NCI-H82 treated with DMSO at 0.1 percent for 48 hours (cell line): ENCODE results near the gene PTRH2.
"Not testable (repeated sequence)": the region's sequence is repeated elsewhere in the genome, so short reads cannot be mapped to it uniquely, and the experiment has no call there.

Experiments used
- DNase-seq: peaks from one replicate; lab custom pipeline; 2025; ENCODE audit not compliant: unreplicated experiment; lab: John Stamatoyannopoulos, UW

Gene PTRH2

DNA sequence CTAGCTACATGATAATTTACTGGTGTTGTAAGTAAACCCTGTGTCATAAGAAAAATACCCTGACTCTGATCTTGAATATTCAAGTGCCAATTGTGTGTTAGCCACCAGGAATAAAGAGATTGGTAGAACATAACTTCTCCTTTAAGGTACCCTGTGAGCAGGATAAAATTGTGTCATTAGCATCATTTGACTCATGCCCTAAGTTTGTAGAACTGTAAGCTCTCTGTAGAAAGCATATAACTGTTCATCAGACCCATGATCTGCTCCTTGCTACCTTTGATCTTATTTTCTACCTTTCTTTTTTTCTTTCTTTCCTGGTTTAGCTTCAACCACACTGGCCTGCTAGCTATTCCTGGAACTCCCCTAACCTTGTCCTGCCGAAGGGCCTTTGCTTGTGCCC lies 35.8 kb downstream of the PTRH2 start:
- DNase-seq: no peak

DNA sequence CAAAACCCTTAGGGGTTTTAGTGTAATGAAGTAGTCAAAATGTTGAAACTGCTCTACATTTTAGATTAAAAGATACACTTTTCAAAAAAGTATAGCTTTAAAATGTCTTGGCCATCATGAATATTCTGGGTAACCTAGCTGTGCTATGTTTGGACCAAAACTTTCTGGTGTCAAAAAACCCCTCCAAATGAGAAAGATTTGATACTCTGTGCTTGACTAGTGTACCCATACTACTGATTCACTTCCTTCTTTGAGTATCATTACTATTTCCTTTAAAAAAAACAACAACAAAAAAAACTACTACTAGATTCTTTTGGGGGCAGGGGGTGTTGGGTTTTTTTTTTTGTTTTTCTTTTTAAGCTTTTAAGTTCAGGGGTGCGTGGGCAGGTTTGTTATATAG lies 37.3 kb downstream of the PTRH2 start:
- DNase-seq: no peak

DNA sequence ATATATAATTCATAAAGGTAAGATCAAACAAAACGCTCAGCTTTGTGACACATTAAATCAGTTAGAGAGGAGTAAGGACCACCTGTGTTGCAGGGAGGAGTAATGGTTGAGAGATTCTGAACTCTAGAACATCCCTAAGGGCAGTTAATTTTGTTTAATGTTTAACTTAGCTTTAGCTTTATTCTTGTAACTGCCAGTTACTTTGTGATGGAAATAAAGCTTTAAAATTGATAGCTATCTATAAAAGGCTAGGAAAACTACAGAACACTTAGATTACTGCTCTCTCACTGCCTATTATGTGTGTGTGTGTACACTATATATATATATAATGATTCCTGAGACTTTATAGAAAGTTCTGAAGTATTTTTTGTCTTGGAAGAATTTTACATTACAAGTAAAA lies 37.8 kb downstream of the PTRH2 start:
- no peak for DNase-seq

DNA sequence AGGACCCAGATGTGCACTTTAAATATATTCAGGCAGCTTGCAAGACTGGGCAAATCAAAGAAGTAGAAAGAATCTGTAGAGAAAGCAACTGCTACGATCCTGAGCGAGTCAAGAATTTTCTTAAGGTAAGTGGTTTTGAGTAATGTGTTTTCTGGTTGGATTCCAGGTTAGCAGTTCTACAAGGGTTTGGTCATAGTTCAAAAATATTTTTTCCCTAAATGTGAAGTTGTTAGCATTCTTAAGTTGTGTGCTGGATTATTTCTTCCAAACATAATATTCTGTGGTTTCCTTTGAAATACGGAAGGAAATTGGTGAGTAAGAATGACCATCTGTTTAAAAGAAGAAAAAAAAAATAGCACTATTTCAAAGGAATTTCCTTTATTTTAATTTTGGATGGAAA lies 38.4 kb downstream of the PTRH2 start:
- DNase-seq: no peak

DNA sequence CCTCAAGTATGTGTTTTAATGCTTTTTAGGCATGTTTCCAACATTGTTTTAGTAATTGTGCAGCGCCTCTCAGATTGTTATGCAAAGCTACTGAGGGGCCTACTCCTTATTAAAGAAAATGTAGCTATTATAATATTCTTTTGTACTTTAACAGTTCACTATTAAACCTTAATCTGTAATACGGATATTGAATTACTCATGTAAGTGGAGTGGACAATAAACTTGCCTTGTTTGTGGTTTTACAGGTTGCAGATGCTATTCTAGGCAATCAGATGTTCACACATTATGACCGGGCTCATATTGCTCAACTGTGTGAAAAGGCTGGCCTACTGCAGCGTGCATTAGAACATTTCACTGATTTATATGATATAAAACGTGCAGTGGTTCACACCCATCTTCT lies 41.0 kb downstream of the PTRH2 start:
- no peak for DNase-seq

DNA sequence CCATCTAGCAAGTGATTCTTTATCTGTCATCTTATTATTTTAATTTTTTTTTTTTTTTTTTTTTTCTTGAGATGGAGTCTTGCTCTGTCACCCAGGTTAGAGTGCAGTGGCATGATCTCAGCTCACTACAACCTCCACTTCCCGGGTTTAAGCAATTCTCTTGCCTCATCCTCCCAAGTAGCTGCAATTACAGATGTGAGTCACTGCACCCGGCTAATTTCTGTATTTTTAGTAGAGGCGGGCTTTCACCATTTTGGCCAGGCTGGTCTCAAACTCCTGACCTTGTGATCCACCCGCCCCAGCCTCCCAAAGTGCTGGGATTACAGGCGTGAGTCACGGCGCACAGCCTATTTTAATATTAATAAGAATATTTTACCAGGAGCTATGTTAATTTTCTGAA lies 50.6 kb downstream of the PTRH2 start:
- not testable (repeated sequence) for DNase-seq

DNA sequence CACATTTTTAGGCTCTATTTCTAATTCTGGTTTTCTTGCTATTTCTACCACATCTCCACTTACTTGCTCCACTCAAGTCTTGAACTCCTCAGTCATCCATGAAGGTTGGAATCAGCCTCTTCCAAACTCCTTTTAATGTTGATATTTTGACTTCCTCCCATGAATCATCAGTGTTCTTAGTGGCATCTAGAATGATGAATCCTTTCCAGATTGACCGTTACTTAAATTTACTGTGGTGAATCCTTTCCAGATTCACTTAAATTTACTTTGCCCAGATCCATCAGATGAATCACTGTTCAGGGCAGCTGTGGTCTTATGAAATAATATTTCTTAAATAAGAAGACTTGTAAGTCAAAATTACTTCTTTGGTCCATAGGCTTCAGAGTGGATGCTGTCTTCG lies 55.1 kb downstream of the PTRH2 start:
- no peak for DNase-seq

DNA sequence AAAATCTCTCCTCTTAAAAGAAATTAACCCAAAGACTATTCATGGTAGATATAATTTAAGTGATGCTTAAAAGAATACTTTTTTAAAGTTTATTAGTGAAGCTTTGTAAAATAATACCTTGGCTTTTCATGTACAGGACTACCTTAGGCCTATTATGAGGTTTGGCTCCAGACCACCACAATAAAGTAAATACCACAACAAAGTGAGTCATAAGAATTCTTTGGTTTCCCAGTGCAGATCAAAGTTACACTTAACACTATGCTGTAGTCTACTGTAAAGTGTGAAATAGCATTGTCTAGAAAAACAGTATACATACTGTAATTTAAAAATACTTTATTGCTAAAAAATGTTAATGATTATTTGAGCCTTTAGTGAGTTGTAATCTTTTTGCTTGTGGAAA lies 55.9 kb downstream of the PTRH2 start:
- DNase-seq: no peak

DNA sequence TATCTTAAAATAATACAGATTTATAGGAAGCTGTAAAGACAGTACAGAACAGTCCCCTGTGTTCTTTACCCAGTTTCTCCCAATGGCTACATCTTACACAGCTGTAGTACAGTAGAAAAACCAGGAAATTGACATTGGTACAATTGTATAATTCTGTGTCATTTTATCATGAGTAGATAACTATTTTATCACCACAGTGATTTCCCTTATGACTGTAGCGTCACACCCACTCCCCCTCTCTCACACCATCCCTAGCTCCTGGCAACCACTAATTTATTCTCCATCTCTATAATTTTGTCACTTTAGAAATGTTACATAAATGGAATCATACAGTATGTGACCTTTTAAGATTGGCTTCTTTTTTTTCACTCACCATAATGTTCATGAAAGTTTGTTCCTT lies 56.6 kb downstream of the PTRH2 start:
- DNase-seq: no peak

DNA sequence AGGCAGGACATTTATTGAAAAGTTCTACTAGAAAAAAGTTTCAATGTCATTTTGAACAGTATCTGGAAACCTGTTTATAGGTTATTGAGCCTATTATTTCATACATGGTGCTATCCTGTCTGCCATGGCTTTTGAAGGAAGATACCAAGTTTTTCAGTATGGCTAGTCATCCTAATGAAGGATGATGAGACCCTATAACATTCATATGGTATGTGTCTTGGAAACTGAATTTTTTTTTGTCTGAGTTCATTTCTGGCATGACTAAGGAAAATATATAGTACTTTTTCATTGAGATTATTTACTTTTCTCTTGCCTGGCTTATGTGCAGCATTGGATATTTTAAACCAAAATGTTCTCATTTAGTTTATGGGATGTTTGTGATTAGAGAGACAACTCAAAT lies 57.3 kb downstream of the PTRH2 start:
- DNase-seq: no peak
